Measurements from ENCODE around the gene FN1. TPM values are rescaled to one million over a fixed set of nuclear protein-coding genes. Genes with fewer than 3 reads are reported as not detected.
"Not testable (repeated sequence)": the region's sequence is repeated elsewhere in the genome, so short reads cannot be mapped to it uniquely, and the experiment has no call there.

FN1 gene
- total RNA-seq, 2 donors from 2014 or later, result 245 to 775 TPM

DNA sequence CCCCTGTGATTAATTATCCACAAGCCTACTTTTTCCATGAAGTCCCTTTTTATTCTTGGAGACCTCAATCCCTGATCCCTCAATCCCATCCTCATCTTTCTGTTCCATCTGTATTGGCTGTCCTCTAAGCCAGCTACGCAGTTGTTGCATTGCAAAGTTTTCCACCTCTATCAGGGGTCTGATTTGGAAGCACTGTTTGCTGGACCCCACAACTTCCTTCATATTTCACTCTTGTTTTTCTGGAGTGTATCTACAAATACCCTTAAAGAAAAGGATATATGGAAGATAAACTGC, 22.4 kb downstream of the FN1 start:
- intact Hi-C loops (cut with DNase I), result no loop called here

DNA sequence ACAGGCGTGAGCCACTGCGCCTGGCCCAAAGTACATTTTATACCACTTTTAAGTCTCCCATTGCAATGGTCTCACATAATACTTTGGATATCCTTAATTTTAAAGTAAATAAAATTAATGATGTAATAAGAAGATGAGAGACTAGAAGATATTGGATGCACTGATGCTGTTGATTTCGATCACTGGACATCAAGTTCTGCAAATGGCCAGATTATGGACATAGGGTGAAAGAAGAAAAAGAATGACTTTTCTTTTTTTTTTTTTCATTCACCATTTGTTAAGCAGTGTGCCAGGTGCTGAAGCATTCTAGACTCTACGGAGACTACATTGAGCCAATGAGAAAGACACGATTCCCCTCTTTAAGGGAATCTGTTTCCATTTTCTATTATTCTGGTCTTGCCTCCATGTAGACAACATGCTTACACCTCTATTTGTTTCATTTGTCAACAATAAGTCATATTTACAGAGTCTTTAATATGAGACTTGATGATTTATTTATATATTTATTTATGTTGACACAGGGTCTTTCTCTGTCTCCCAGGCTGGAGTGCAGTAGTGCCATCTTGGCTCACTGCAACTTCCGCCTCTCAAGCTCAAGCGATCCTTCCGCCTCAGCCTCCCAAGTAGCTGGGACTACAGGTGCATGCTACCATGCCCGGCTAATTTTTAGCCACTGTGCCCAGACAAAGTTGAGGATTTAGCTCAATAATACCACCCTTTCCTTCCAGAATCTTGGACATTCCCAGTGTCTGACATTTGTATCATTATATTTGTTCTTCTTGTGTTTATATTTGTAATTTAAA, 23.7 kb downstream of the FN1 start:
- intact Hi-C loops (cut with DNase I), result no loop called here
- no peak for ATAC-seq

More for the DNA sequence above, 22.4 kb downstream of the FN1 start:
- DNase-seq, result no peak
- ATAC-seq, result no peak

DNA sequence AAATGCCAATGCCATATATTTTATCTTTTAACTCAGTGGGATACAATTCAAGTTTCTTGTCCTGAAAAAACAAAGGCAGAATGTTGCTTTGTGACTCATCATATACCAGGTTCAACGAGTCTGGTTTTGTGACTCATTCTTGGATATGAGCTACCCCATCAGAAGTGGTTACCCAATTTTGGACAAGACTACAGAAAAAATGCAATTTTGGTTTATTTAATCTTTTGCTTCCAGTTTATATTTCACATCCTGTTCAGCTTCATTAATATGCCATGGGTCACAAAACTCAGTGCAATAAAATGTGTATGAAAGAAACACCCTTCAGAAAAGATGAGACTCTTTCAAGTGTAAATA, 25.0 kb downstream of the FN1 start:
- DNase-seq, result no peak
- intact Hi-C loops (cut with DNase I), result no loop called here
- peak in 1 of 2 donors; percentile 60 for ATAC-seq

More for the DNA sequence above, 23.7 kb downstream of the FN1 start:
- no peak for DNase-seq

DNA sequence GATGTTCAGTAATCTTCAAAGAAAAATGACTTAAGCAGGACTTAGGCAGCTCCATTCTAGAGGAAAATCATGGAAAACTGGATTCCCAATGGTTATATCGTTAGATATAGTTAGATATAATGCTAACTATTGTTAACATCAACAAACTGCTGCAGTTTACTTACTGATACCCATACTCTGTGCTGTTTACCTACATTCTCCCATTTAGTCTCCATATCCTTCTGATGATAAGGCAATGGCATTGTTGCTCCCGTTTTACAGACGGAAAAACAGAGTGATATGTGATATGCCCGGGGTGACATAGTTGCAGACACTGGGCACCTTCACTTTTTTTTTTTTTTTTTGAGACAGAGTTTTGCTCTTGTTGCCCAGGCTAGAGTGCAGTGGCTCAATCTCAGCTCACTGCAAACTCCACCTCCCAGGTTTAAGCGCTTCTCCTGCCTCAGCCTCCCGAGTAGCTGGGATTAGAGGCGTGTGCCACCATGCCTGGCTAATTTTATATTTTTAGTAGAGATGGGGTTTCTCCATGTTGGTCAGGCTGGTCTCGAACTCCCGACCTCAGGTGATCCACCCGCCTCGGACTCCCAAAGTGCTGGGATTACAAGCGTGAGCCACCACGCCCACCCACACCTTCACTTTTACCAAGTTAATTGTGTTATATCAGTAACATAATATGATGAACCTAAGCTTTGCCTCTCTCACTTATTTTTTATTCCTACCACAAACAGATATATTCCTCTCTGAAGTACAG, 25.5 kb downstream of the FN1 start:
- DNase-seq; ATAC-seq; intact Hi-C loops (cut with DNase I): not testable (repeated sequence)

DNA sequence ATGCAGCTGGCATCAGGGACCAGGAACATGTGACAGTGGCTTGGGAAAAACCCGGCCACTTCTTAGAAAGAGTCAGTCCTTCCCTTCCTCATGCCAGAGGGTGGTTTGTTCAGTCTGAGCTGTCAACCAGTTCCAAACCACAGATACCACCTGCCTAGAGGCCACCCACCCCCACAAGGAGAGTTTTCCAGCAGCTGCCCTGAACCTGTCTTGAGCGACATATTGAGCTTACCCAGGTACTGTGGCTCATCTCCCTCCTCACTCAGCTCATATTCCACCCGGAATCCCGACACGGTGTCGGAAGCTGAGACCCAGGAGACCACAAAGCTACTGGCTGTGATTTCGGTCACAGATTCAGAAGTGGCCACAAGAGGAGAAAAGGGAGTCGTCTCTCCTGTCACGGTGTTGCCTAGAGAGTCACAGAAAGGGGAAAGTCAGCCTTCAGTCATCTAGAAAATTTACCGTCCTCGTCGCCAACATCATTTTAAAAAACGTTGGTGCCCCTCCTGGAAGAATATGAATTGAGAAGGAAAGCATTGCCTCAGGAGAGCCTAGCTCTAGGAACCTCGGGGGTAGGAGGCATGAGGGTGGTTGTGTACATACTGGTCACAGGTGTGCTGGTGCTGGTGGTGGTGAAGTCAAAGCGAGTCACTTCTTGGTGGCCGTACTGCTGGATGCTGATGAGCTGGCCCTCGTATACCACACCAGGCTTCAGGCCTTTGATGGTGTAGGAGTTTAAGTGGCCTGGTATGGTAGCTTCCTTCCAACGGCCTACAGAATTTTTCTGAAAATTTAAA, 26.3 kb downstream of the FN1 start:
- DNase-seq, result no peak
- intact Hi-C loops (cut with DNase I), result no loop called here
- peak in 1 of 2 donors; percentile 5 for ATAC-seq

DNA sequence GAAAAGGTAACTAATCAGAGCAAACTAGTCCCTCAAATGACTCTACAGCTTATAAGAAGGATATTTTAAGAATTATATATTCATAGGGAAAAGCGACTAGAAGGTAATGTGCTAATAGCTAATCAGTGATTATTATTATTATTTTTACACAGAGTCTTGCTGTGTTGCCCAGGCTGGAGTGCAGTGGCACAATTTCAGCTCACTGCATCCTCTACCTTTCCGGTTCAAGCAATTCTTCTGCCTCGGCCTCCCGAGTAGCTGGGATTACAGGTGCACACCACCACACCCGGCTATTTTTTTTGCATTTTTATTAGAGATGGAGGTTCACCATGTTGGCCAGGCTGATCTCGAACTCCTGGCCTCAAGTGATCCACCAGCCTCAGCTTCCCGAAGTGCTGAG, 27.4 kb downstream of the FN1 start:
- DNase-seq; ATAC-seq; intact Hi-C loops (cut with DNase I): not testable (repeated sequence)

DNA sequence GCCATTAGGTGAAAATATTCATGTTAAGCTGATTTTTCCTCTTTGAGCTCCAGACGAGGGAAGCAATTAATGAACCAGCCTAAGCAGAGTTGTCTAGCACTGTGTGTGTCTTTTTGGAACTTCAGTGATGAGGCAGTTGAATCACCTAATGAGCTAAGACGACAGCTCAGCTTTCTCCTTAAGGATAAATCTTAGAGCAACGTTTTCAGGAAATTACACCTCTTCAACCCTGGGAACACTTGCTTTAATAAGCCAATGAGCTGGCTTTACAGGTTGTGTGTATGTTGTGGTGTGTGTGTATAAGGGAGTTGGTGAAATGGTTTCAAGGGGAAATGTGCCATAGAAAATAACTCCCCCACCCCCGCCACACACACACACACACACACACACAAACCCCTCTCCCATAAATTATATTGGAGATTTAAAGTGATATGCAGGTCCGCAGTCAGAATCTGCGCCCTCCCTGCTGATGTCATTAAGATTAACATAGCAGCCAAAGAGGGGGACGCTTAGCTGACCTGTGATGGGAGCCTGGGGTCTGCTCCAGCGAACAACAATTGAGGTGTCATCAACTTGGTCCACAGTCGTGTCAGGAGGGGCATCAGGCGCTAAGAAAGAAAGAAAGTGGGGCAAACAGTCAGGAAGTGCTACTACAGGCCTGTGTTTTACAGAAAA, 28.1 kb downstream of the FN1 start:
- ATAC-seq, result no peak
- intact Hi-C loops (cut with DNase I), result no loop called here
- DNase-seq, result no peak

DNA sequence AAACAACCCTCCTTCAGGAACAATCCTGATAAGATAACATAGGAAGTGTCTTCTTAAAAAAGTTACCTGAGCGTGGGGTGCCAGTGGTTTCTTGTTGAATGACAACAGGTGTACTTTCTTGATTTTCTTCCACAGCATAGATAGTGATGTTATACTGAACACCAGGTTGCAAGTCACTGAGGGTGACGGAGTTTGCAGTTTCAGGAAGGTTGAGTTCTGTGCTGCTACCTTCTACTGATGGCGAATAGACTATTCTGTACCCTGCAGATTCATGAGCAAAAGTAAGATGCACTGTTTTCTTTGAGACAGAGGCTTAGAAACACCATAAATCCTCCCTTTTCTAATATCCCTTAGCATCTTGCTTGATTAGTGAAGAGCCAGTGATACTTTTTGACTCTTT, 28.8 kb downstream of the FN1 start:
- ATAC-seq (no peak), DNase-seq (no peak)
- intact Hi-C loops (cut with DNase I), result no loop called here

DNA sequence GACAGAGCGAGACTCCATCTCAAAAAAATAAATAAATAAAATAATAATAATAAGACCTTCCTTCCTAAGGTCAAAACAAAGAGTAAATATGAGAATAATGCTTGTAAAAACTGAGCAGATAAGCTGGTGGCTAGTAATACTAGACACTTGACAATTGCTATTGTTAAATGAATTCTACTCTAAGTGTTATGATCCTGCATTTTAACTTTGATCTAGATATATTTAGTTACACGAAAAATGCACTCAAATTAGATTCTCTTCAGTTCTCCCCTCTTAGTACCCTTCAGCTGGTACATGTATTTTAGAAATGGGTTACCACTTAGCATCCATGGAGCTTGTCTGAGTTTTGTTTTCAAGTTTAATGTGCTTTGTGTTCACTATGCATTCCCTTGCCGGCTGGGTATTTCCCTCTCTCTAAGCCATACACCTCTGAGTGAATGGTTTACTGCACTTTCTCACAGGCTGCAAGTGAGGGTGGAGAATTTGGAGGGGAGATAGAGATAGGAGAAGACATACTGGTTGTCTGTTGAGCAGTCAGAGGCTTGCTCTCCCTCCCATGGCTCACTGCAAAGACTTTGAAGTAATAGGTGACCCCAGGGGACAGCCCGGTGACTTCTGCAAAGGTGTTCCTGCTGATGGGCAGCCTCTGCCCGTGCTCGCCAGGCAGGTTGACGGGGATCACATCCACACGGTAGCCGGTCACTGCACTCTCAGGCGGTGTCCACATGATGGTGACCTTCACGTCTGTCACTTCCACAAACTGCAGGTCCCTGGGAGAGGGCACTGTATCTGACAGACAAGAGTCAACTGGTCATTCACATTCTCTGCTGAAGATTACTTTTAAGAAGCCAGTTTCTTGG, 29.9 kb downstream of the FN1 start:
- DNase-seq (no peak), ATAC-seq (no peak)
- intact Hi-C loops (cut with DNase I), result no loop called here

DNA sequence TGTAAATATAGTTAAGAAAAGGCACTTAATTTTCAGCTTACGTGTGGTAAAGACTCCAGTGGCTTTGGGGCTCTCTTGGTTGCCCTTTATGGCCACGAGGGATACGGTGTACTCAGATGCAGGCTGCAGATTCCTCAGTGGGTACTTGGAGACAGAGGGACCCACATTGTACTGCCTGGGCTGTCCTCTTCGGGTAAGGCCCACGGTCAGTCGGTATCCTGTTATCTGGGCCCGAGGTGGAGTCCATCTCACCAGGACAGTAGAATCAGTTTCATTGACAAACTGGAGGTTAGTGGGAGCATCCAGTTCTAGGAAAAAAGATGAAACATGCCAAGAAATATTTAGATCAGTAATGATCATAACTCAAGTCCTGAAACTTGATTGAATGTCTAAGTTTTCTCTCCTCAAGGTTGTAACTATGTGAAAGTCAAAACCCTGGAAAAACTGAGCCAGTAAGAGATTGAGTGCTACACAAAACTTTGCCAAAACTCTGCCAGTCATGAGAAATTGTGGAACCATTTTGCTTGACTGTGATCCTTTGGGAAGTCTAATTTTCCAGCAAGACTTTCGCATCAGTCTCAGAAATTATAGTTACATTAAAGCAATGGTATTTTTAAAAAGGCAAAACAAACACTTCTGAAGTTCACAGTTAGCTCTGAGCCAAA, 31.4 kb downstream of the FN1 start:
- no peak for DNase-seq
- peak in 1 of 2 donors; percentile 16 for ATAC-seq
- intact Hi-C loops (cut with DNase I), result no loop called here

DNA sequence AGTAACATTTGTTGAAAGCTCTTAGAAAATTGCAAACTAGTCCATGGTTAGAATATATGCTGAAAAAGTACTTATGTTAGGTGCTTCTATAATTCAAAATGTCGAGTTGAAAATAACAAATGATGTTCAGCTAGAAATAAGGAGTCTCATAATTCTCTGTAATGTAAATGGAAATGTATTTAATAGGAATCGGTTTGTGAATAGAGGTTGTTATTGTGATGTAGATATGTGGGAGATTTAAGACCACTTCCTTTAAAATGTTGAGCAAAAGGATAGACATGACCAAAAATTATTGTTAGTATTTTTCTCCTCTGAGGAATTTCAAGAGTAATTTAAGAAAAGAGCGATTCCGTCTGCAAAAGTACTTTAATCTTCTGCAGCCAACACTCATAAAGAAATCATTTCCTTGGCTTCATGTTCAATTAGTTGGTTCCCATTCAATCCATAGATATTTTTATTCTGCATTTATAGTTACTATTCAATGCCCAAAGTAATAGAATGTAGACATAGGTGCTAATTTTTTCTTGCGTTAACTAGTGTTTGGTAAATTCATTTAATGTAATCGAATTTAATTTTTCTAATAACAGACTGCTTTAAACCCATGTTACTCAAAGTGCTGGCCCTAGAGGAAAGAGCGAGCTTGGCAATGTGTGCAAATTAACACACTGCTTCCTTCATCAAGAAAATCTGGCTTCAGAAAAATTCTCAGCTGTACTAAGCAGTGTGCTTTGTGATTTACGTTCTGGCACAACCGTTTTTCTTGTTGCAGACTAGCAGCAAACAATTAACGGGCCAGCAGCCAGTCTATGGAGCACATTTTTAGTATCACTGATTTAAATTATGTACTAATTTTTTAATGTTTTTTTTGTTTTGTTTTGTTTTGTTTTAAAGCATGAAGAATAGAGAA, 32.2 kb downstream of the FN1 start:
- intact Hi-C loops (cut with DNase I), result no loop called here
- ATAC-seq, result no peak
- no peak for DNase-seq

DNA sequence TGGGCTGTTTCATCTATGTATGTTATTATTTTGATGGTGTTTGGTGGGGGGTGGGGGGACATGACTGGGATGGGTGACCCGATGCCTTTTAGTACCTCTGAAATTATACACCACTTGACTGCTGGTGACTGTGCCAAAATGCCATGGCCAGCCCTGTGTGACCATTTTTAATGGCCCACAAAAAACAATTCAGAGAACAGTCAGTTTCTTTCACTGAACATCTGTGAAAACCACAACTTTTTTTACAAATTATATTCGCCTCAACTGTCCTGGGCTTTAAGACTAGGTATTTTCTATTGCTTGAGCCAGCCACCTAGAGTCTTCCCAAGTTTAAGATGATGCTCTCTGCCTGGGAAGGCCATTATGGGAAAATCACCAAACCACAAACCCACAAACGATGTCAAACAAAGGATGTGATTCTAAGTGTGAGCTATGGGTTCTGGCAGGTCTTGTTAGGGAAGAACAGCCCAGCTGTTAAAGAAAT, 33.9 kb downstream of the FN1 start:
- intact Hi-C loops (cut with DNase I), result no loop called here
- ATAC-seq, result no peak
- DNase-seq, result no peak

DNA sequence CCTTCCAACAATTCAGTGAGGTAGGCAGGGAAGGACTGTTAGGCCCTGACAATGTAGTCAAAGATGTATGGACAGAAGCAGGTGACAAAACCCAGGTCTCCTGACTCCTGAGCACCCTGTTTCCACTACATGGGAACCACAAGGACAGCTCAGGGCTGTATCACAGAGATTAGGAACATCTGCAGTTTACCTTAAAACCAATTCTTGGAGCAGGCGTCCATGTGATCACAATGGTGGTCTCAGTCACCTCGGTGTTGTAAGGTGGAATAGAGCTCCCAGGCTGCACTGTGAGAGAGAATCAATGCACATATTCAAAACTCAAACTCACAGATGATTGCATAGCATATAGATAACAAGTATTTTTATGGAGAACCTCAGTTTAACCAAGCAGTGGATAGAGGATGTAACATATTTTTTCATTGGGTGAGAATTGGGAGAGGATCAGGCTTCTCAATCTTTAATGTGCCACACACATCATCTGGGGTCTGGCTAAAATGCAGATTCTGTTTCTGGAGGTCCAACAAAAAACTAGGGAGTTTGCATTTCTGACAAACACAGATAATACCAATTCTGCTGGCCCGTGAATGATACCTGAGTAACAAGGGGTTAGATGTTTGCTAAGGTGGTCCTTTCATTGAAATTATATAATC, 36.7 kb downstream of the FN1 start:
- intact Hi-C loops (cut with DNase I), result no loop called here
- DNase-seq, result no peak
- no peak for ATAC-seq

DNA sequence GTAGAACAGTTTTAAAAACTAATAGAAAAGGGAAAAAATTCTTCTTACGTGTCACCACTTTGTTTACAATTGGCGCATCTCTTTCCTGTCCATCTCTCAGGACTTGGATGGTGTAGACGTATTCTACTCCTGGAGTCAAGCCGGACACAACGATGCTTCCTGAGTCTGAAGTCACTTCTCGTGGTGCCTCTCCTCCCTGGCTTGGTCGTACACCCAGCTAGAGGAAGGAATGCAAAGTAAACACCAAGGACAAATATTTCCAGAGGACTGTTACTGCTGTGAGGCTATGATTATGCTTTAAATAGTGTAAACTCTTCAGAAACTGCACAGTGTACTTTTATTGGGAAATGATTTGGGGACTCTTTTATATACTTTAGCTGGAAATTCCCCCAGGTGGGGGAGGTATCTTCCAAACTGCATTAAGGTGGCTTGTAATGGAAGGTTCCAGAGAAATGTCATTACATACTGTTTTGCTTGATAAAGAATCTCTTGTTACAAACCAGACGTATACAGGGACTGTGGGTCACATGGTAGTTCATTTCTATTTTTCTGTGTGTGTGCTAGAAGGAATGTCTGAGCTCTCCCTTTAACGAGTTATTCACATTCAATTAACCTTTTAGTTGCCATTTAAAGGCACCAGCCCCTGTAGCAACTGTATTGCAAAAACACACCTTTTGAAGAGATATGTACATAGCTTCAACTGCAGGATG, 38.1 kb downstream of the FN1 start:
- DNase-seq, result no peak
- ATAC-seq, result no peak
- intact Hi-C loops (cut with DNase I), result no loop called here

DNA sequence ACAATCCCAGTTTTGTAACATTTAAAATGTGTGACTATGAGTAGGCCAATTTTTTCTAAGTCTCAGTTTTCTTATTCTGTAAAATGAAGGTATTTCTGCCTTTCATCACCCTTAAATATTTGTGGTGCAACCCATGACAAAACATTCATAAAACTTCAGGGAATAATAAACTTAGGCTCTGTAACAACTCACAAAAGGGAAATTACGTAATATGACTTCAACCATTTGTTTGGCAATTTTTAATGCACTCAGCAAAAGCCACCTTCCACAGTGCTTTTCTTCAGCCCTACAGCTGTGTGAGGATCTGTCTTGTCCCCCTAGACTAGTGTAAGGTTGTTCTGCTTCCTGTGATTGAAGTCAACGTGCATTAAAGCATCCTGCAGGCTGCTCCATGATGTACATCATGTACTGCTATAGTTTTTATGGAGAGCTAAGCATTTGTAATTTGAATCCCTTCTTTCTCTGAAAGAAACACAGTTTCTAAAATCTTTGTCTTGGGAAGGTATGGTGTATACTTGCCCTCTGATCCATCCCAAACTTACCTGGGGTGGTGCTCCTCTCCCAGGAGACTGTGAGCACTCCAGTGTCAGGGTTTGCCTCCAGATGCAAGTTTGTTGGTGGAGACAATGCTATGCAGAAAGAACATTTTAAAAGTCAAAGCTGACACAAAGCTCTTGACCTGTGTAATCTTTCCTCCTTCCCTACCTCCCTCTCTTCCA, 39.1 kb downstream of the FN1 start:
- intact Hi-C loops (cut with DNase I), result no loop called here
- peak in 1 of 2 donors; percentile 11 for ATAC-seq
- DNase-seq, result no peak
